ENCODE data around the gene PPP6C.

- TF ChIP-seq CTCF (IDR thresholded peaks at IDR 0.05; ENCODE audit: low read depth, low read length) = no peak
- no peak for TF ChIP-seq EZH2phosphoT487 (IDR thresholded peaks at IDR 0.05; ENCODE audit: low read depth)
Observed at GRCh38 chr9:125156551-125156950, 33.1 kb downstream of the PPP6C start.
